Pancreas (tissue), 10 donors: ENCODE measurements around the gene SLC50A1. TPM values are rescaled to one million over a fixed set of nuclear protein-coding genes. Genes with fewer than 3 reads are reported as not detected.

Source experiments
- ATAC-seq, 4 donors: fragments of 200-7000 bp; cut with Tn5 transposase; one replicate each; pipeline versions ENCODE4 v1.8.0 to v1.9.1; 2020; ENCODE audit warnings: mild to moderate bottlenecking in 4 of 4, moderate library complexity in 4 of 4
- DNase-seq, 6 donors: peaks; one replicate each; pipeline ENCODE4 v3.0.0-alpha.2; 2020
- FAIRE-seq: peaks from 2 replicates; lab custom pipeline; 2012; peaks lifted over from hg19 to GRCh38; lab: Jason Lieb, UNC
- H3K27ac ChIP-seq, 4 donors: fragments of 200-600 bp; sonication (generic); 1 replicate in 3 of 4; 2 replicates in 1 of 4; pipeline versions ENCODE4 v1.5.0 to v1.8.0; 2020
- H3K27me3 ChIP-seq, 4 donors: fragments of 200-600 bp; one replicate each; pipeline ENCODE4 v1.8.0; 2021
- H3K36me3 ChIP-seq, 3 donors: fragments of 200-600 bp; sonication (generic) in 1 of 3; one replicate each; pipeline versions ENCODE4 v1.5.0 to v1.8.0; 2020 to 2021
- H3K4me1 ChIP-seq, 3 donors: fragments of 200-600 bp; one replicate each; pipeline ENCODE4 v1.8.0; 2021
- H3K4me3 ChIP-seq, 4 donors: fragments of 200-600 bp; sonication (generic) in 2 of 4; one replicate each; pipeline versions ENCODE4 v1.5.0 to v1.8.0; 2020 to 2021
- H3K9me3 ChIP-seq, 4 donors: fragments of 200-600 bp; one replicate each; pipeline ENCODE4 v1.8.0; 2021
- WGBS, 2 donors: extraction: QIAGEN DNeasy Blood & Tissue Kit; methylation state at CpG; one replicate each; pipeline ENCODE4 v1.1.7; 2013; 5-methylcytosine and 5-hydroxymethylcytosine counted together
- intact Hi-C, 3 donors: fragments of 100-400 bp; cut with DNase I; formaldehyde crosslinking; loops; one replicate each; pipeline versions ENCODE4 v1.11.1 to v1.14.2; 2022
- polyA plus RNA-seq, 2 donors: library from polyadenylated mRNA; stranded (reverse); fragments of 200-250 nt; gene quantifications; one replicate each; pipeline ENCODE4 v1.2.3, GENCODE V29; 2013
- total RNA-seq, 6 donors: library from RNA; stranded (reverse); fragmentation: NEBNext Ultra II Directional in 4 of 6; extraction: Animal tissue kit (Norgen Biotek cat#: 25700) in 4 of 6; gene quantifications; one replicate each; pipeline versions ENCODE4 v1.2.1 to v1.2.4, GENCODE V29; 2021 to 2023
- TF ChIP-seq, protein P1 (sequence below), 4 donors: fragments of 200-600 bp; sonication (generic) in 3 of 4; IDR thresholded peaks; one replicate each; pipeline versions ENCODE4 v1.5.0 to v1.8.0; 2021; ENCODE audit warnings: antibody characterized with exemption in 4 of 4
- donor health status: healthy with polysubstance abuse.
- donor health status: DM: no; HTN: no; CAD: no; lungs with moderate emphysema.
- donor health status: DM: no; HTN: no; CAD: no.
- donor health status: control.
- donor health status: control.
- donor health status: Bipolar disorder and iron deficiency.
- donor health status: DM: yes; HTN: yes; CAD: no.
- donor health status: DM: no; HTN: no; CAD: no.
- donor health status: DM: no; HTN: no; CAD: no.
- donor health status: DM: yes; HTN: yes; CAD: no.

SLC50A1 gene
- total and polyA plus RNA-seq, 8 donors, result 18.7 to 33.3 (median 29.4) TPM

DNA sequence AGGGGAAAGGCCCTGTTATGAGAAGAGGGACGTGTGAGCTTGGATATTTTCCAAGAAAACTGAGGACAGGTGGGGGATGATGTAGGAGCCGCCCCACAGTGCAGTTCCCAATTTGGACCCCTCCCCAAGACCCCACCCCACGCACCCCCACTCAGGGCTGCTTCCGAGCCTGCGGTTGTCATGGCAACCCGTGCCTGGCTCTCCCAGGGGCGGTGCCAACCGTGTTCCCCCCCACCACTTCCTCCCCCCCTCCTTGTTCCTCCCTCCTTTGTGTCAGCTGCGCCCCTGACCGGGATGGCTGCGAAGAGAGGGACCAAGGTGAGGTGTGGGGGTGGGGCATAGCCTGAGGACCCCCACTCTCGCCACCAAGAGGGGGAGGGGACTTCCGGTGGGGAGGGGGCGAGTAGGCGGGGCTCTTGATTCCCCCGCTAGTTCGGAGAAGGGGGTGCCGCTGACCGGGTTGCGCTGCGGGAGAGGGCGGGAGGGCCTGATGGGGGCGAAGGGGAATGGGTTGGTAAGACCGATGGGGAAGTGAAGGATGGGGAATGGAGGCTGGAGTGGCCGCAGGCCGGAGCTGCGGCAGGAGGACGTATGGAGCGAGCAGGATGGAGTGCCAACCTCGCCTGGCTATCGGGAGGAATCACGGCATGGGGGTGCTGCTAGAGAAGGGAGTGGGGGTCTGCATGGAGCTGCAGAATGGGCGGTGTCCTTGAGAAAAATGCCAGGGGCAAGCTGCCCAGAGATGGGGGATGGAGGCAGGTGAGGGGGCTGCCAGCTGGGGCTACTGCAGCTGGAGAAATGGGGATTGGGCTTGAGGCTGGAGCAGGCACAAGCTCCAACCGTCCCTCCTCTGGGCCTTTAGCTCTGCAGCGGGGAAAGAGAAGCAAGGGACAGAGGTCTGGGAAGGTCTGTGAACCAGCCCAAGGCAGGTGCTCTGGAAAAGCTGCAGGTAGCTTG lies 39.0 kb downstream of the SLC50A1 start:
- H3K36me3 ChIP-seq, result no peaks in the 10 kb centered on the region
- no peak overlapping the region for H3K27ac ChIP-seq
- TF ChIP-seq, protein P1, sequence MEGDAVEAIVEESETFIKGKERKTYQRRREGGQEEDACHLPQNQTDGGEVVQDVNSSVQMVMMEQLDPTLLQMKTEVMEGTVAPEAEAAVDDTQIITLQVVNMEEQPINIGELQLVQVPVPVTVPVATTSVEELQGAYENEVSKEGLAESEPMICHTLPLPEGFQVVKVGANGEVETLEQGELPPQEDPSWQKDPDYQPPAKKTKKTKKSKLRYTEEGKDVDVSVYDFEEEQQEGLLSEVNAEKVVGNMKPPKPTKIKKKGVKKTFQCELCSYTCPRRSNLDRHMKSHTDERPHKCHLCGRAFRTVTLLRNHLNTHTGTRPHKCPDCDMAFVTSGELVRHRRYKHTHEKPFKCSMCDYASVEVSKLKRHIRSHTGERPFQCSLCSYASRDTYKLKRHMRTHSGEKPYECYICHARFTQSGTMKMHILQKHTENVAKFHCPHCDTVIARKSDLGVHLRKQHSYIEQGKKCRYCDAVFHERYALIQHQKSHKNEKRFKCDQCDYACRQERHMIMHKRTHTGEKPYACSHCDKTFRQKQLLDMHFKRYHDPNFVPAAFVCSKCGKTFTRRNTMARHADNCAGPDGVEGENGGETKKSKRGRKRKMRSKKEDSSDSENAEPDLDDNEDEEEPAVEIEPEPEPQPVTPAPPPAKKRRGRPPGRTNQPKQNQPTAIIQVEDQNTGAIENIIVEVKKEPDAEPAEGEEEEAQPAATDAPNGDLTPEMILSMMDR (IDR thresholded peaks at IDR 0.05), result no peak
- H3K4me1 ChIP-seq, result peaks cover 3 to 19% (median 10%) of the 10 kb centered on the region in 3 donors
- WGBS, 2 donors, result 14 to 18% methylated on average over 34 to 35 of the region's 35 CpGs
- peak overlapping the region in 1 of 4 donors; percentile 85 for H3K4me3 ChIP-seq
- H3K9me3 ChIP-seq, result no peaks in the 10 kb centered on the region
- peak in 3 of 6 donors; percentile 45 to 75 (median 60) for DNase-seq
- no peaks in the 10 kb centered on the region for H3K27me3 ChIP-seq
- no peak for ATAC-seq
- intact Hi-C loops, result no loop called here
- no peak for FAIRE-seq

DNA sequence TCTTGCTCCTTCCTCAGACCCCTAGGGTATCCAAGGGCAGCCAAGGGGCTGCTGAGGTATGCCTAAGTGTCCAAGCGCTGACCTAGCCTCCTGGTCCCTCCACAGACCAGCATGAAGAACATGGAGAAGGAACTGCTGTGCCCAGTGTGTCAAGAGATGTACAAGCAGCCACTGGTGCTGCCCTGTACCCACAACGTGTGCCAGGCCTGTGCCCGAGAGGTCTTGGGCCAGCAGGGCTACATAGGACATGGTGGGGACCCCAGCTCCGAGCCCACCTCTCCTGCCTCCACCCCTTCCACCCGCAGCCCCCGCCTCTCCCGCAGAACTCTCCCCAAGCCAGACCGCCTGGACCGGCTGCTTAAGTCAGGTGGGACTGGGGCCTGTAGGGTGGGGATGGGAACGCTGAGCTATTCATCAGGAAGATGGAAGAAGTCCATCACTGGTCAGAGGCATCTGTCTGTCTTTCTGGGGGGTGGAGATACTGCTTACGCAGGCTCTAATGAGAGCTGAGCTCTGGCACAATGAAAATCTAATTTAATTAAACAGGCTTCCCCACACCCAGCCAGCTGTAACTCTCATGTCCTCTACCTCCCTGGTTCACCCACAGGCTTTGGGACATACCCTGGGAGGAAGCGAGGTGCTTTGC lies 39.8 kb downstream of the SLC50A1 start:
- peak in 2 of 6 donors; percentile 27 to 79 for DNase-seq
- H3K27me3 ChIP-seq, result no peaks in the 10 kb centered on the region
- ATAC-seq, result no peak
- no peaks in the 10 kb centered on the region for H3K9me3 ChIP-seq
- TF ChIP-seq, protein P1 (IDR thresholded peaks at IDR 0.05), result no peak
- peaks cover 3 to 19% (median 10%) of the 10 kb centered on the region in 3 donors for H3K4me1 ChIP-seq
- FAIRE-seq, result no peak
- 79 to 89% methylated on average over 11 to 12 of the region's 12 CpGs for WGBS, 2 donors
- no peaks in the 10 kb centered on the region for H3K36me3 ChIP-seq
- H3K4me3 ChIP-seq, result no peak overlapping the region
- intact Hi-C loops, result no loop called here
- H3K27ac ChIP-seq, result no peak overlapping the region

DNA sequence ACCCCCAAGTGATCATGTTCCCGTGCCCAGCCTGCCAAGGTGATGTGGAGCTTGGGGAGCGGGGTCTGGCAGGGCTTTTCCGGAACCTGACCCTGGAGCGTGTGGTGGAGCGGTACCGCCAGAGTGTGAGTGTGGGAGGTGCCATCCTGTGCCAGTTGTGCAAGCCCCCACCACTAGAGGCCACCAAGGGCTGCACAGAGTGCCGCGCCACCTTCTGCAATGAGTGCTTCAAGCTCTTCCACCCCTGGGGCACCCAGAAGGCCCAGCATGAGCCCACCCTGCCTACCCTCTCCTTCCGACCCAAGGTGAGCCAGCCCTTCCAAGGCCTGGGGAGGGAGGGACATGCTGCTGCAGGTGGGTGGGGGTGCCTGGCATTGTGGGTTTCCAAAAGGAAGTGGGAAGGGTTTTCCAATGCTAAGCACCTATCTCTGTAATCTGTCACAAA lies 40.3 kb downstream of the SLC50A1 start:
- H3K27ac ChIP-seq, result no peak overlapping the region
- DNase-seq (peak in 3 of 6 donors; percentile 24 to 76 (median 40)), ATAC-seq (peak in 2 of 4 donors; percentile 7 to 11), FAIRE-seq (no peak)
- H3K27me3 ChIP-seq, result no peaks in the 10 kb centered on the region
- H3K4me1 ChIP-seq, result peaks cover 3 to 19% (median 10%) of the 10 kb centered on the region in 3 donors
- TF ChIP-seq, protein P1 (IDR thresholded peaks at IDR 0.05), result no peak
- 51 to 58% methylated on average over 9 of the region's 9 CpGs for WGBS, 2 donors
- intact Hi-C loops, result no loop called here
- no peaks in the 10 kb centered on the region for H3K9me3 ChIP-seq
- H3K36me3 ChIP-seq, result no peaks in the 10 kb centered on the region
- no peak overlapping the region for H3K4me3 ChIP-seq

DNA sequence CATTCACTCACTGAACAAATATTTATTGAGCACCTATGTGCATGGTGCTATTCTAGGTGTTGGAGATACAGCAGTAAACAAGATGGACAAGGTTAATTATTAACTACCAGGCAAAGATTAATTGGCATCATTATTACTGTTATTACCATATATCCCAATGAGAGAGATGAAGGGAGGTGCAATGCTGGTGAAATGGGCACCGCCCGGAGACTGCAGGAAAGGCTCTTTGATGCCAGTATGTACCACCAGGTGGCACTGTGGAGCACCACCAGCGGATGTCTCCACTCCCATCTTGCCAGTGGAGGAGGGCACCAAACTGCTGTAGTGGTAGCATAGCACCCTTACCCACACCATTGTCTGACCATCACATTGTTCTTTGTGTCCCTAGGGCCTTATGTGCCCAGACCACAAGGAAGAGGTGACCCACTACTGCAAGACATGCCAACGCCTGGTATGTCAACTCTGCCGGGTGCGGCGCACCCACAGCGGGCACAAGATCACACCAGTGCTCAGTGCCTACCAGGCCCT lies 41.0 kb downstream of the SLC50A1 start:
- no peak overlapping the region for H3K4me3 ChIP-seq
- no peak for FAIRE-seq
- no peaks in the 10 kb centered on the region for H3K36me3 ChIP-seq
- WGBS, 2 donors, result 60 to 61% methylated on average over 8 of the region's 8 CpGs
- intact Hi-C loops, result no loop called here
- peak; percentile 58 to 77 (median 72) for ATAC-seq
- H3K27me3 ChIP-seq, result no peaks in the 10 kb centered on the region
- TF ChIP-seq, protein P1 (IDR thresholded peaks at IDR 0.05), result peak; percentile 89 to 96 (median 93)
- DNase-seq, result peak; percentile 79 to 93 (median 89)
- no peak overlapping the region for H3K27ac ChIP-seq
- H3K4me1 ChIP-seq, result peaks cover 3 to 19% (median 10%) of the 10 kb centered on the region in 3 donors
- H3K9me3 ChIP-seq, result no peaks in the 10 kb centered on the region
